Measurements from ENCODE around the gene TAMALIN.

TAMALIN gene

DNA sequence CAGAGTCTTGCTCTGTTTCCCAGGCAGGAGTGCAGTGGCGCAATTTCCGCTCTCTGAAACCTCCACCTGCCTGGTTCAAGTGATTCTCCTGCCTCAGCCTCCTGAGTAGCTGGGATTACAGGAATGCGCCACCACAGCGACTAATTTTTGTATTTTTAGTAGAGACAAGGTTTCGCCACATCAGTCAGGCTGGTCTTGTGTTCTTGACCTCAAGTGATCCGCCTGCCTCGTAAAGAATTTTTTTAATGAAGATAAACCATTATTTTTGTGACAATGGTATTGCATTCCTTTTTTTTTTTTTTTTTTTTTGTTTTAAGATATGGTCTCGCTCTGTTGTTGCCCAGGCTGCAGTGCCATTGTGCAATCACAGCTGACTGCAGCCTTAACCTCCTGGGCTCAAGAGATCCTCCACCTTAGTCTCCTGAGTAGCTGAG, 29.4 kb upstream of the TAMALIN start:
- no peak for TF ChIP-seq FOXP2 (optimal IDR thresholded peaks at IDR 0.05; ENCODE audit: borderline replicate concordance, extremely low read depth, extremely low read length, insufficient read depth)

DNA sequence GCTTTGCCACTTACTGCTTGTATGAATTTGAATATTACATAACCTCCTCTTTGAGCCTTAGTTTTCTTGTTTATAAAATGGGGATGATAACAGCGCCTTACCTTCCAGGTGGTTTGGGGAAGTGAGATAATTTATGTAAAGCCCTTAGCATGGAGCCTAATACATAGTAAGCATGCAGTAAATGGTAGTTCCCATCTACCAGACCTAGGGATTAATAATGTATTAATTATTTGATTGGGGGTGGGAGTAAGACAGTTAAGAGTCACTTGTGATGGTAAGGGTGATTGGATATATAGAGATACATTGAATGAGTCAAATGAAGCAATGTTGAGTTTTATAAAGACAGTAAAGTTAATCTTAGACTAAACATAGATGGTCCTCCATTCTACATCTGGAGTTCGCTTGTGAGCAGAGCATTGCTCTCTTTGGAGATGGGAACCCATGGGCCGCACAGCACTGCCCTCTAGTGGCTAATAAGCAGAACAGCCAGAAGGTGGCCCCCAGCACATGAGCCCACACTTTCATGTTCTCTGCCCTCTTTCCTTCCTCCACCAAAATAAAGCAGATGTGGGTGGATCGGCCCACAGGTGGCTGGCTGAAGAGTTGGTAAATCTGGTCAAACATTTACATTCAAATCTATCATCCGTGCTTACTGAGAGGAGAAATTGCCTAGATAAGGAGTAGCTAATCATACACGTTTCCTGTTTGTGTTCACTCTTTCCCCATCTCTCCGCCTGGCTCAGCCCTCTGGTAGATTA, 26.5 kb upstream of the TAMALIN start:
- TF ChIP-seq POLR2AphosphoS5 (IDR thresholded peaks at IDR 0.05; ENCODE audit: low read depth, low read length) (no peak), TAF1 (IDR thresholded peaks at IDR 0.05; ENCODE audit: borderline replicate concordance, insufficient read depth, low read length) (no peak), FOXP2 (optimal IDR thresholded peaks at IDR 0.05; ENCODE audit: borderline replicate concordance, extremely low read depth, extremely low read length, insufficient read depth) (no peak), SIN3A (IDR thresholded peaks at IDR 0.05; ENCODE audit: borderline replicate concordance, insufficient read depth, low read length) (no peak)

DNA sequence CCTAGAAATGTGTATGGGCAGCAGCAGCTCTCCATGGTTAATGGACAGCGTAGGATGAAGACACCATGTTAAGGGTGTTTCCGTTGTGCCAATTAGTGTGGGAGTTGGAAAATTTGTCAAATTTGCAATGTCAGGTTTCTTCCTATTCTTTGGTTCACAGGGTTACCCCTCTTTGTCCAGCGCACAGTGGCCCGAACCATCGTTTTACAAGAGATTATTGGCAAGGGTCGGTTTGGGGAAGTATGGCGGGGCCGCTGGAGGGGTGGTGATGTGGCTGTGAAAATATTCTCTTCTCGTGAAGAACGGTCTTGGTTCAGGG, 26.0 kb upstream of the TAMALIN start:
- no peak for TF ChIP-seq TAF1 (IDR thresholded peaks at IDR 0.05; ENCODE audit: borderline replicate concordance, insufficient read depth, low read length)
- no peak for TF ChIP-seq POLR2AphosphoS5 (IDR thresholded peaks at IDR 0.05; ENCODE audit: low read depth, low read length)
- TF ChIP-seq, protein P1, sequence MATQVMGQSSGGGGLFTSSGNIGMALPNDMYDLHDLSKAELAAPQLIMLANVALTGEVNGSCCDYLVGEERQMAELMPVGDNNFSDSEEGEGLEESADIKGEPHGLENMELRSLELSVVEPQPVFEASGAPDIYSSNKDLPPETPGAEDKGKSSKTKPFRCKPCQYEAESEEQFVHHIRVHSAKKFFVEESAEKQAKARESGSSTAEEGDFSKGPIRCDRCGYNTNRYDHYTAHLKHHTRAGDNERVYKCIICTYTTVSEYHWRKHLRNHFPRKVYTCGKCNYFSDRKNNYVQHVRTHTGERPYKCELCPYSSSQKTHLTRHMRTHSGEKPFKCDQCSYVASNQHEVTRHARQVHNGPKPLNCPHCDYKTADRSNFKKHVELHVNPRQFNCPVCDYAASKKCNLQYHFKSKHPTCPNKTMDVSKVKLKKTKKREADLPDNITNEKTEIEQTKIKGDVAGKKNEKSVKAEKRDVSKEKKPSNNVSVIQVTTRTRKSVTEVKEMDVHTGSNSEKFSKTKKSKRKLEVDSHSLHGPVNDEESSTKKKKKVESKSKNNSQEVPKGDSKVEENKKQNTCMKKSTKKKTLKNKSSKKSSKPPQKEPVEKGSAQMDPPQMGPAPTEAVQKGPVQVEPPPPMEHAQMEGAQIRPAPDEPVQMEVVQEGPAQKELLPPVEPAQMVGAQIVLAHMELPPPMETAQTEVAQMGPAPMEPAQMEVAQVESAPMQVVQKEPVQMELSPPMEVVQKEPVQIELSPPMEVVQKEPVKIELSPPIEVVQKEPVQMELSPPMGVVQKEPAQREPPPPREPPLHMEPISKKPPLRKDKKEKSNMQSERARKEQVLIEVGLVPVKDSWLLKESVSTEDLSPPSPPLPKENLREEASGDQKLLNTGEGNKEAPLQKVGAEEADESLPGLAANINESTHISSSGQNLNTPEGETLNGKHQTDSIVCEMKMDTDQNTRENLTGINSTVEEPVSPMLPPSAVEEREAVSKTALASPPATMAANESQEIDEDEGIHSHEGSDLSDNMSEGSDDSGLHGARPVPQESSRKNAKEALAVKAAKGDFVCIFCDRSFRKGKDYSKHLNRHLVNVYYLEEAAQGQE (IDR thresholded peaks at IDR 0.05; ENCODE audit: insufficient read depth in 1 of 2, low read depth in 2 of 2, low read length in 2 of 2): no peak
- no peak for TF ChIP-seq FOXP2 (optimal IDR thresholded peaks at IDR 0.05; ENCODE audit: borderline replicate concordance, extremely low read depth, extremely low read length, insufficient read depth)
- TF ChIP-seq SIN3A (IDR thresholded peaks at IDR 0.05; ENCODE audit: borderline replicate concordance, insufficient read depth, low read length): no peak

DNA sequence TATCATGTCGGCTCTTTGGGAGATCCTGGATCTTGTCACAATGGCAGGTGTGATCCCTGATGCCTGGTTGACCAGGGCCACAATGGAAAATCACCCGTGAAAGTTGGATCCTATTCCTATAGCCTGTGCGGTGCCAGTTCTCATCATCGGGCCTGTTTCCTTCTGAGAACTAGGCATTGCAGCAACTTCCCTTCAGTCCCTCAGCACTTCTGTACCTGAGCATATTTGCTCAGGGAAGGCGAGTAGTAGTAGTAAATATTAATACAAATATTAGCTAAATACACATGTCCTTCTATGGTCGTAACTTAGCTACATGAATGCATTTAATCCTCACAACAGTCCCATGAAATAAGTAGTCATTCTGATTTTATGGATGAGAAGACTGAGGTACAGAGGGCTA, 22.1 kb upstream of the TAMALIN start:
- TF ChIP-seq TAF1 (IDR thresholded peaks at IDR 0.05; ENCODE audit: borderline replicate concordance, insufficient read depth, low read length) (no peak), FOXP2 (optimal IDR thresholded peaks at IDR 0.05; ENCODE audit: borderline replicate concordance, extremely low read depth, extremely low read length, insufficient read depth) (no peak)
- TF ChIP-seq, protein P1 (IDR thresholded peaks at IDR 0.05; ENCODE audit: insufficient read depth in 1 of 2, low read depth in 2 of 2, low read length in 2 of 2): no peak

DNA sequence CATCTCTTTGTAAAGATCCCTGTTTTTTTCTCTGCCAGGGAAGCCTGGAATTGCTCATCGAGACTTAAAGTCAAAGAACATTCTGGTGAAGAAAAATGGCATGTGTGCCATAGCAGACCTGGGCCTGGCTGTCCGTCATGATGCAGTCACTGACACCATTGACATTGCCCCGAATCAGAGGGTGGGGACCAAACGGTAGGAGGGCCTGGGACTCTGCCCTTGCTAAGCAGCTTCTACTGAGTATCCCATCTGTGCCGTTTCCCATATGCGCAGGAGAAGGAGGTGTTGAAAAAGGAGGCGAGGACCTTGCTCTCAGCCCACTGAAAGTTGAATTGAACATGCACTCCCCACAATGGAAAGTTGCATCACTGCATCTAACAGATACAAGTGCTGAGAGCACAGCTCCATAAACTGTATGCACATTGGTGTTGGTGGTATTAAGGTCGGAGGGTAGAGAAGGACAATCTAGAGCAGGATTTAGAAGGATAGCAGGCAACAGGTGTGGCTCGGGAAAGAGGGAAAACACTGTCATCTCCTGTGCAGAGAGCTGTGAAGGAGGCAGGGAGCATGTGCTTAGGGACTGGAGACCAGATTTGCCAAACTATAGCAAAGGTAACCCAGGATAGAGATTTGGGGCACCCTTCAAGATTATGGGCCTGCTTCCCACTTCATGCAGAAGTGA, 21.5 kb upstream of the TAMALIN start:
- TF ChIP-seq, protein P1 (IDR thresholded peaks at IDR 0.05; ENCODE audit: insufficient read depth in 1 of 2, low read depth in 2 of 2, low read length in 2 of 2): no peak
- TF ChIP-seq FOXP2 (optimal IDR thresholded peaks at IDR 0.05; ENCODE audit: borderline replicate concordance, extremely low read depth, extremely low read length, insufficient read depth) (no peak), TAF1 (IDR thresholded peaks at IDR 0.05; ENCODE audit: borderline replicate concordance, insufficient read depth, low read length) (no peak), SIN3A (IDR thresholded peaks at IDR 0.05; ENCODE audit: borderline replicate concordance, insufficient read depth, low read length) (no peak), POLR2AphosphoS5 (IDR thresholded peaks at IDR 0.05; ENCODE audit: low read depth, low read length) (no peak)

DNA sequence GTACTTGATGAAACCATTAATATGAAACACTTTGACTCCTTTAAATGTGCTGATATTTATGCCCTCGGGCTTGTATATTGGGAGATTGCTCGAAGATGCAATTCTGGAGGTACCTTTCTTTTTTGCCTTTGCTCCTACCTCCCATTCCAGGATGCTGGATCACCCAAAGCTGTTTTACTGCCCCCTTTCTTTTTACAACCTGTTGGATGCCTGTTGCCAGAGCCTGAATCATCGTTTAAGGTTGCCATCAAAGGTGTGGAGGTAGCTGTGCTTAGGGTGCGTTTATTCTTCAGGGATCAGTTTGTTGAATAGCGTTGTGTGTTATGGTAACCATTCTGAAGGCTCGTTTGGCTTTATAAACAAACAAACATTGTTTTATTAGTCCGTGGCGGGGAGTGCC, 19.9 kb upstream of the TAMALIN start:
- no peak for TF ChIP-seq SIN3A (IDR thresholded peaks at IDR 0.05; ENCODE audit: borderline replicate concordance, insufficient read depth, low read length)
- TF ChIP-seq FOXP2 (optimal IDR thresholded peaks at IDR 0.05; ENCODE audit: borderline replicate concordance, extremely low read depth, extremely low read length, insufficient read depth): no peak
- TF ChIP-seq POLR2AphosphoS5 (IDR thresholded peaks at IDR 0.05; ENCODE audit: low read depth, low read length): no peak
- TF ChIP-seq, protein P1 (IDR thresholded peaks at IDR 0.05; ENCODE audit: insufficient read depth in 1 of 2, low read depth in 2 of 2, low read length in 2 of 2): no peak
- no peak for TF ChIP-seq TAF1 (IDR thresholded peaks at IDR 0.05; ENCODE audit: borderline replicate concordance, insufficient read depth, low read length)
